HepG2 (cell line): ENCODE data around the gene RASSF4. TPM values are rescaled to one million over a fixed set of nuclear protein-coding genes. Genes with fewer than 3 reads are reported as not detected.

Experiments
- CHD2 ChIP-seq: IDR thresholded peaks from 2 replicates; pipeline ENCODE4 v1.6.1; 2011; ENCODE audit warnings: low read depth, low read length, improper control_type of control experiment
- E2F2 ChIP-seq: sonication (generic); formaldehyde crosslinking; IDR thresholded peaks from 2 replicates; pipeline ENCODE4 v1.4.0; 2020; ENCODE audit warnings: missing genetic modification reagents, borderline replicate concordance
- FLYWCH1 ChIP-seq: sonication (generic); formaldehyde crosslinking; IDR thresholded peaks from 2 replicates; pipeline ENCODE4 v1.8.1; 2023; ENCODE audit warnings: mild to moderate bottlenecking, missing genetic modification reagents
- HNF4G ChIP-seq, 2 experiments: sonication (generic) in 1 of 2; formaldehyde crosslinking in 1 of 2; IDR thresholded peaks; 2 replicates each; pipeline versions ENCODE4 v1.4.0 to v1.6.1; 2011 to 2020; ENCODE audit warnings: borderline replicate concordance in 2 of 2, low read depth in 2 of 2, mild to moderate bottlenecking in 2 of 2, low read length in 1 of 2, missing genetic modification reagents in 1 of 2, moderate library complexity in 1 of 2
- KDM1A ChIP-seq: IDR thresholded peaks from 2 replicates; pipeline ENCODE4 v1.6.1; 2016; ENCODE audit warnings: missing compliant biosample characterization
- KDM5B ChIP-seq: sonication (generic); formaldehyde crosslinking; IDR thresholded peaks from 2 replicates; pipeline ENCODE4 v1.4.0; 2020; ENCODE audit warnings: missing genetic modification reagents, mild to moderate bottlenecking, borderline replicate concordance
- KLF9 ChIP-seq: IDR thresholded peaks from 2 replicates; pipeline ENCODE4 v1.6.1; 2016; ENCODE audit warnings: low read depth
- MATR3 ChIP-seq: sonication (generic); formaldehyde crosslinking; IDR thresholded peaks from 2 replicates; pipeline ENCODE4 v1.4.0; 2020; ENCODE audit warnings: missing genetic modification reagents
- MAZ ChIP-seq, 2 experiments: sonication (generic) in 1 of 2; formaldehyde crosslinking in 1 of 2; IDR thresholded peaks; 2 replicates each; pipeline versions ENCODE4 v1.5.0 to v1.6.1; 2012 to 2020; ENCODE audit warnings: low read depth in 2 of 2, mild to moderate bottlenecking in 2 of 2, borderline replicate concordance in 1 of 2, improper control_type of control experiment in 1 of 2, low read length in 1 of 2, missing genetic modification reagents in 1 of 2, moderate library complexity in 1 of 2
- MEIS2 ChIP-seq: sonication (generic); formaldehyde crosslinking; IDR thresholded peaks from 2 replicates; pipeline ENCODE4 v1.9.0; 2021; ENCODE audit warnings: mild to moderate bottlenecking, missing genetic modification reagents
- RFX1 ChIP-seq: fragments of 450-650 bp; IDR thresholded peaks from 2 replicates; pipeline ENCODE4 v1.6.1; 2017
- SMARCE1 ChIP-seq: fragments of 450-650 bp; IDR thresholded peaks from 2 replicates; pipeline ENCODE4 v1.6.1; 2017; ENCODE audit warnings: borderline replicate concordance
- SP140L ChIP-seq: sonication (generic); formaldehyde crosslinking; IDR thresholded peaks from 2 replicates; pipeline ENCODE4 v1.4.0; 2020; ENCODE audit warnings: missing genetic modification reagents, borderline replicate concordance
- SP5 ChIP-seq: IDR thresholded peaks from 2 replicates; pipeline ENCODE4 v1.6.1; 2016; ENCODE audit warnings: low read depth, borderline replicate concordance
- TBX2 ChIP-seq: sonication (generic); formaldehyde crosslinking; IDR thresholded peaks from 2 replicates; pipeline ENCODE4 v1.5.0; 2020; ENCODE audit warnings: missing genetic modification reagents, mild to moderate bottlenecking, borderline replicate concordance
- THAP8 ChIP-seq: sonication (generic); formaldehyde crosslinking; IDR thresholded peaks from 2 replicates; pipeline ENCODE4 v1.5.1; 2020; ENCODE audit warnings: missing genetic modification reagents, mild to moderate bottlenecking, borderline replicate concordance
- YEATS4 ChIP-seq: sonication (generic); formaldehyde crosslinking; IDR thresholded peaks from 2 replicates; pipeline ENCODE4 v1.4.0; 2020; ENCODE audit warnings: missing genetic modification reagents, borderline replicate concordance
- ZC3H13 ChIP-seq: sonication (generic); formaldehyde crosslinking; IDR thresholded peaks from 2 replicates; pipeline ENCODE4 v1.8.1; 2023; ENCODE audit warnings: mild to moderate bottlenecking, missing genetic modification reagents, moderate library complexity
- ZNF503 ChIP-seq: sonication (generic); formaldehyde crosslinking; IDR thresholded peaks from 2 replicates; pipeline ENCODE4 v1.4.0; 2020; ENCODE audit warnings: missing genetic modification reagents
- ZNF589 ChIP-seq: sonication (generic); formaldehyde crosslinking; conservative IDR thresholded peaks from 2 replicates; pipeline ENCODE4 v1.8.0; 2022; ENCODE audit warnings: mild to moderate bottlenecking, moderate library complexity, missing genetic modification reagents
- ZNF619 ChIP-seq: sonication (generic); formaldehyde crosslinking; IDR thresholded peaks from 2 replicates; pipeline ENCODE4 v1.4.0; 2020; ENCODE audit warnings: mild to moderate bottlenecking, missing genetic modification reagents
- ZNF644 ChIP-seq: IDR thresholded peaks from 2 replicates; pipeline ENCODE4 v1.6.1; 2016; ENCODE audit warnings: low read depth
- ZNF777 ChIP-seq: sonication (generic); formaldehyde crosslinking; IDR thresholded peaks from 2 replicates; pipeline ENCODE4 v1.4.0; 2020; ENCODE audit warnings: missing genetic modification reagents
- polyA plus RNA-seq, 8 experiments: library from polyadenylated mRNA; depleted of rRNA in 3 of 8; stranded (reverse) in 7 of 8; unstranded in 1 of 8; fragments of >200 nt; fragmentation: Illumina TruSeq in 4 of 8; extraction: Trizol in 4 of 8; gene quantifications; 2 replicates each; pipeline versions ENCODE4 v1.2.1 to v1.2.3, GENCODE V29; 2011 to 2016; ENCODE audit warnings: low read depth in 4 of 8, missing spikeins in 1 of 8, mixed read lengths in 1 of 8; ENCODE audit not compliant: insufficient read depth in 1 of 8
- total RNA-seq, 5 experiments: library from RNA; depleted of rRNA; stranded (reverse); fragments of >200 nt; fragmentation: Illumina TruSeq; extraction: Trizol; gene quantifications; 2 replicates each; pipeline ENCODE4 v1.2.3, GENCODE V29; 2016; ENCODE audit warnings: low read depth in 1 of 5
- TF ChIP-seq, protein P1 (sequence below): sonication (generic); formaldehyde crosslinking; IDR thresholded peaks from 2 replicates; pipeline ENCODE4 v1.4.0; 2020; ENCODE audit warnings: mild to moderate bottlenecking, missing genetic modification reagents, borderline replicate concordance

The RASSF4 gene
- total and polyA plus RNA-seq, 2 of the 13 experiments (the other 11 are each of a cell fraction or from before 2014, with no cell fraction given): 34.0 to 51.7 TPM

- TF ChIP-seq ZNF503 (no peak), MATR3 (CRISPR knock-in tag) (no peak), RFX1 (no peak), KLF9 (CRISPR knock-in tag) (0 out of 2 replicates have a peak, but pooled peaks have one; percentile 15), ZNF619 (CRISPR knock-in tag) (no peak), SP5 (peak; percentile 65; the same call in 1 of the 2 replicates), YEATS4 (CRISPR knock-in tag) (peak; percentile 82; the same call in 1 of the 2 replicates), TBX2 (CRISPR knock-in tag) (peak; percentile 46; the same call in 1 of the 2 replicates), MAZ (IDR thresholded peaks at IDR 0.05; ENCODE audit: borderline replicate concordance, low read depth, low read length) (0 out of 2 replicates have a peak, but pooled peaks have one; percentile 32), MAZ (CRISPR knock-in tag; IDR thresholded peaks at IDR 0.05; ENCODE audit: low read depth) (peak; percentile 56), ZC3H13 (CRISPR knock-in tag) (no peak; the same call in 1 of the 2 replicates), THAP8 (CRISPR knock-in tag) (no peak; the same call in 1 of the 2 replicates), HNF4G (IDR thresholded peaks at IDR 0.05; ENCODE audit: borderline replicate concordance, low read depth, low read length) (no peak; the same call in 1 of the 2 replicates), HNF4G (CRISPR knock-in tag; IDR thresholded peaks at IDR 0.05; ENCODE audit: borderline replicate concordance, low read depth) (no peak), E2F2 (CRISPR knock-in tag) (no peak), ZNF589 (no peak), KDM5B (CRISPR knock-in tag) (peak; percentile 49; the same call in 1 of the 2 replicates), SMARCE1 (no peak), FLYWCH1 (CRISPR knock-in tag) (0 out of 2 replicates have a peak, but pooled peaks have one; percentile 71), SP140L (no peak), KDM1A (CRISPR knock-in tag) (no peak), MEIS2 (CRISPR knock-in tag) (peak; percentile 43), ZNF644 (CRISPR knock-in tag) (no peak), CHD2 (no peak), ZNF777 (no peak)
- TF ChIP-seq, protein P1, sequence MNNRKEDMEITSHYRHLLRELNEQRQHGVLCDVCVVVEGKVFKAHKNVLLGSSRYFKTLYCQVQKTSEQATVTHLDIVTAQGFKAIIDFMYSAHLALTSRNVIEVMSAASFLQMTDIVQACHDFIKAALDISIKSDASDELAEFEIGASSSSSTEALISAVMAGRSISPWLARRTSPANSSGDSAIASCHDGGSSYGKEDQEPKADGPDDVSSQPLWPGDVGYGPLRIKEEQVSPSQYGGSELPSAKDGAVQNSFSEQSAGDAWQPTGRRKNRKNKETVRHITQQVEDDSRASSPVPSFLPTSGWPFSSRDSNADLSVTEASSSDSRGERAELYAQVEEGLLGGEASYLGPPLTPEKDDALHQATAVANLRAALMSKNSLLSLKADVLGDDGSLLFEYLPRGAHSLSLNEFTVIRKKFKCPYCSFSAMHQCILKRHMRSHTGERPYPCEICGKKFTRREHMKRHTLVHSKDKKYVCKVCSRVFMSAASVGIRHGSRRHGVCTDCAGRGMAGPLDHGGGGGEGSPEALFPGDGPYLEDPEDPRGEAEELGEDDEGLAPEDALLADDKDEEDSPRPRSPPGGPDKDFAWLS (CRISPR knock-in tag): no peak
Measured at GRCh38 chr10:44959247-44960087, at the start of gene RASSF4 (continued).
